GM21423 (cell line): ENCODE results near the gene LRP6.
"Not testable (repeated sequence)": the region's sequence is repeated elsewhere in the genome, so short reads cannot be mapped to it uniquely, and the experiment has no call there.

Source experiments
- ATAC-seq: cut with Tn5 transposase; IDR thresholded peaks from one replicate; pipeline ENCODE4 v1.9.1; 2021; ENCODE audit warnings: mild to moderate bottlenecking, moderate library complexity; ENCODE audit not compliant: unreplicated experiment

The LRP6 gene

DNA sequence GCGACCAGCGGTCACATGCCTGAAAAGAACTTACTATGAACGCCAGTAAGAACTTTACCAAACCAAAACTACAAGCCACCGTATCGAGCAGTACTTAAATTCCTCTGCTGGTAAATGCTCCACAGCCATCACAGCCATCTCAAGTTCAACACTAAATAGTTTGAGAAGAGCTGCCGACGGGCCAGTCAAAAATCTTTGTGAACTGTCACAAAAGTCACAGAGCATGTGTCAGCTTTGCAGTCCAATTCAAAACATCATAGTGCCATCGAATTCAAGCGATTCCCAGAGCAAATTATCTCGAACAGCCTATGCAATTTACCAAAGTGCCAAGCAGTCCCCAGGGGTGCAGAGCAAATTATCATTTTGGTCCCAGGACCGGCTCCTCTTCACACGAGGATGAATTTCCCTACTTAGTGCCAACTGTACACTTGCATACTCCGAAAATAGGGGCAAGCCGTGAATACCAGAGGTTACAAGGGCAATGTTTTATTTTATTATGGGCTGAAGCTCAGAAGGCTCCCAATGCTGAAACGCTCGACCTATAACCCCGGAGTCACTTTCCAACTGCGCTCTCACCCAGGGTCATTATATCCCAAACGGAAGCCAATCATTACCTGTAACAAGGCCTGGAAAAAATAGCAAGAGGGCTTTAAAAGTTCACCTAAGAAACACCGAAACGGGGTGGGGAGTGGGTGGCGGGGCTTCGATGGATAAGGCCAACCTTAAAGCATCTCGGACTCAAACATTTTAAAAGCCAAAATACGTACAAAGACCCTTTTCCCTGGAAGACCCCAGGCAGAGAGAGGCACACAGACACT, 1.1 kb downstream of the LRP6 start:
- ATAC-seq: no peak

DNA sequence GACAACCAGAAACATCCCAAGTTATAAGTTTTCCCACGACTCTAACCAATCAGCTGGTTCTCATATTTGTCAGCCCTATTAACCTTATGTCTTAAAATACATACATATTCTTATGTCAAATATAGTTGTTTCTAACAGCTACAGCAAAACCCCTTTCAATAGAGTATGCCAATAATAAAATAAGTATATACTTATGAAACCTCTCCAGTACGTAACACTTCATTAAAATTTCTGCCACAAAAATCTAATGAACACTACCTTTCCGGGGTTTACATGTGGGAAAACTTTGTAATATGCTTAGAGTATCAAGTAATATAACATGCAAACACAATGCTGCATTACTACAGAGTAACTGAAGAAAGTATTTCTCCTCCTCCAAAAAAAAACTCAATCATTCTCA, 1.8 kb downstream of the LRP6 start:
- ATAC-seq: no peak

DNA sequence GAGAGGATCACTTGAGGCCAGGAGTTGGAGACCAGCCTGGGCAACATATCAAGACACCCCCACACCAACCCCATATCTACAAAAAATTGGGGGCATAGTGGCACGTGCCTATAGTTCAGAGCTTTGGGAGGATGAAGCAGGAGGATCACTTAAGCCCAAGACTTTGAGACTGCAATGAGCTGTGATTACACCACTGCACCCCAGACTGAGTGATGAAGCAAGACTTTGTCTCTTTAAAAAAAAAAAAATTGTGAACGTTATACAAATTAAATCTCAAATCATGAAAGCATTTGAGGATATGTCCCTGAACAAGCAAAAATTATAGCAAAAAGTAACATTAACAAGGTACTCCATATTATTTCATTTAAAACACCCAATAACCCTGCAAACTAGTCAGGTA, 2.9 kb downstream of the LRP6 start:
- no peak for ATAC-seq

DNA sequence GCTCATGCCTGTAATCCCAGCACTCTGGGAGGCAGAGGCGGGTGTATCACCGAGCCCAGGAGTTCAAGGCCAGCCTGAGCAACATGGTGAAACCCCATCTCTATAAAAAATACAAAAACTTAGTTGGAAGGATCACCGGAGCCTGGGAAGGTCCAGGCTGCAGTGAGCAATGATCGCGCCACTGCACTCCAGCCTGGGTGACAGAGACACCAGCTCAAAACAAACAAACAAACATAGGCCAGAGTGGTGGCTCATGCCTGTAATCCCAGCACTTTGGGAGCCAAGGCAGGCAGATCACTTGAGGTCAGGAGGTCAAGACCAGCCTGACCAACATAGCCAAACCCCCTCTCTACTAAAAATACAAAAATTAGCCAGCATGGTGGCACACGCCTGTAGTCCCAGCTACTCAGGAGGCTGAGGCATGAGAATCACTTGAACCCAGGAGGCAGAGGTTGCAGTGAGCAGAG, 10.5 kb downstream of the LRP6 start:
- not testable (repeated sequence) for ATAC-seq

DNA sequence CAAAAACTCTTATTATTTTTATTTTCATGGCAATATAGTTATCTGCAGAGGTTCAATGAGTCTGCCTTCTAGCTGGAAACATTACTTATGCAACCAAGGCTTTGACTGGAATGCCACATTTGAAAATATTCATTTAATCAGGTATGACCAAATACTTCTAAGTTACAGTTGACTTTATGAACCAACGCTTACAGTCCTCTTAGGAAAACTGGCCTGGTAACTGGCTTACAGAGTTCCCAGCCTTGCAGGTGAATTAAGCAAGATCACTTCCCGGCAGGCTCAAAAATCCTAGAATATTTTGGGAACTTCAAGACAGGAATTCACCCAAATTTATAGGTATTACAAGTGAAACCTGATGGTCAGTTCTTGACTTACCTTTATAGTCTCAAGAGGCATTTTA, 12.3 kb downstream of the LRP6 start:
- ATAC-seq: no peak

DNA sequence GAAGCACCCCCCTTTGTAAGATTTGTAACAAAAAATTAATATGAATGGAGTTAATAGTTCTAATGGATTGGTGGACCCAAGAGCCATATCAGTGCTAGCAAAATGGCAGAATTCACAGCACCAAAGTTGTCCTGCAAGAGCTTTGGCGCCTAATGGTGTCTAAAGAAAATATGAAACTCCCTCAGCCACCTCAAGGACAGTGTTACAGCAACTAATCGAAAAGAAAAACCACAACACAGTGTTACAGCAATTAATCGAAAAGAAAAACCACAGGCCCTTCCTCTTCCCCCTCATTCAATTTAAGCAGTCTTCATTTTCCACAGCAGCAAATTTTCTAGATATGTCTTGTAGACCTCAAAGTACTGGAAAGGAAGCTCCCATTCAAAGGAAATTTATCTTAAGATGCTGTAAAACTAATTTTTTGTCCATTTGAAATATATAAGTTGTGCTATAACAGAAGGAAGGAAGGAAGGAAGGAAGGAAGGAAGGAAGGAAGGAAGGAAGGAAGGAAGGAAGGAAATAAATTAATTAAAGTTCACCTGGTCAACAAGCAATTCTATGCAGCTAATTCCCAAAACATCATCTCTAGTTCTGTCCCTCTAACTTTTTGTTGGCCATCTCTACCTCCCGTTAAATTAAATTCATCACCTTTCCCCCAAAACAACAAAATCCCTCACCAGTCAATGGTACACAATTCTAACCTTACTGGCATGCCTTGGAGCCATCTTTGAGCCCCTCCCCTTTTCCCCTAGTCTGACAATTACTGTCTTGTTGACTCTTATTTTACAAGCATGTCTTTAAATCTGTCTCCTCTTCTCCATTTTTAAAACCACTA, 17.4 kb downstream of the LRP6 start:
- ATAC-seq: no peak

- no peak for ATAC-seq
Observed at GRCh38 chr12:12247584-12247983, 19.3 kb downstream of the LRP6 start.

- no peak for ATAC-seq
Observed at GRCh38 chr12:12244341-12244740, 22.5 kb downstream of the LRP6 start.

DNA sequence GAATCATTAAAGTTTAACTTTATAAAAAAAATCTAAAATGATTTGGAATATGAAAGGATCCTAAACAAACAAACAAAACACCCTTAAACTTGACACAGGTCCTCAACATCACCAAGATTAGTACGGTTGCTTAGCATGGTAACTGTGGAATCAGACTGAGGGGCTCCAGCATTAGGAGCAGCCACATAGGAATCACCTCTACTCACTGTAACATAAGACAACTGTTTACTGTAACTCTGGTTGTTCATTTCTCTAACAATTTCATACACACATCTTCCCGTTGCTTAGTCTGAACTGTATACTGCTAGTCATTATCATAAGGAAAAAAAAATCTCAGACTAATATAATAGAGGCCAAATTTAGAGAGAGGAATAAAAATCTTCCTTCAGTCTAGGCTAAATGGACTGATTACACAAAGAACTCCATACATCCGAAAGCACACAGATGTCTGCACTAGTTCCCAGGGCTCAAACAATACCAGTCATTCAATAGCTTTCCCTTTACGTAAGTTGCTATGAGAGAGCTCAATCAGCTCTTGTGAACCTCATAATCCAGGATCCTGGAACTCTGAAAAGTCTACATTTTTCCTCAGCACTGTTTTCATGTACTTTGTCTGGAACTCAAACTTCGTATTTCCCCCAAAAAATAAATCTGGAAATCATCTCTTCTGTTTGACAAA, 26.0 kb downstream of the LRP6 start:
- ATAC-seq: no peak

DNA sequence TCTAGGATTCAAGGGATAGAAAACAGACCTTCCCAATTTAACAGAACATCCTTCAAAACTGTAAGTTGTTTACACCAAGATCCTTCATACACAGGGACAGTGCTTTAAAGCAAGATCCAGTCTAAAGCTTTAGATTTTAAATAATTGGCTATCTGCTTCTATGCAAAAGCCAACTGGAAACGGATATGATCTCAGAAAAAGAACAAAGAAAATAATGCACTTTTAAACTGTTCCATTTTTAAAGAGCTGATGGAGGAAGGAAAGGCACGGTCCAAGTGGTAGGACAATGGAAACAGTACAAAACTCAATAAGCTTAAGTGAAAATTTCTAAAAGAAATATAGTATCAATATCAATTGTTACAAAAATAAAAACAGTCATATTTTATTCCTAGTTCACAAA, 27.7 kb downstream of the LRP6 start:
- ATAC-seq: no peak

DNA sequence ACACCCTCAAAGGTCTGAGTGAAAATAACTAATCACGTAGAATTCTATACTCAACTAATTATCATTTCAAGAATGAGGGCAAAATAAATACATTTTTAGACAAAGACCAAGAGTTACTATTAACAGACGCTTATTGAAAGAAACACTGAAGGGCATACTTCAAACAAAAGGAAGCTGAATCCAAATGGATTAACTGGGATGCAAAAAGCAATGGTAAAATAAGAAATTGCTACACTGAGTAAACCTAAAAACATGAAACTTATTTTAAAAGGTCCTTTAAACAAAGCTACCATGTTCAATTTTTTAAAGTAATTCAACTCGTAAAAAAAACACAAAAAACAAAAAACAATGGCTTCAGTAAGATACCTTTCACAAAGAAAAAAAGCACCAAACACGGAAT, 28.2 kb downstream of the LRP6 start:
- no peak for ATAC-seq

GRCh38 chr12:12236896-12237295, 29.9 kb downstream of the LRP6 start:
- no peak for ATAC-seq

DNA sequence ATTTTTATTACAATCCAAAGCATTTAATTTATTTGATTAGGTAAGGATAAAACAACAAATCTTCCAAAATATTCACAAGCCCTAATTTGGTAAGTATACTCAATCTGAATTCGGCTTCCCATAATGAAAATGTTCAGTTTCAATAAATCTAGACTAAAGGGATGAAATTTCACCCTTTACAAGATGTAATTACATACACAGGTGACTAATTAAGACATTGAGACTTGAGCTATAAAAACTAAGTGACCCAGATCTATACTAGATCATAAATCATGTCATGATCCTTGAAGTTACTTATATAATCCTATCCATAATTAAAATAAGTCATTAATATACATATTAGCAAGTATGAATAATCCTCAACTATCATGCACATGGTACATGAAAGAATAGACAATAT, 36.6 kb downstream of the LRP6 start:
- no peak for ATAC-seq

DNA sequence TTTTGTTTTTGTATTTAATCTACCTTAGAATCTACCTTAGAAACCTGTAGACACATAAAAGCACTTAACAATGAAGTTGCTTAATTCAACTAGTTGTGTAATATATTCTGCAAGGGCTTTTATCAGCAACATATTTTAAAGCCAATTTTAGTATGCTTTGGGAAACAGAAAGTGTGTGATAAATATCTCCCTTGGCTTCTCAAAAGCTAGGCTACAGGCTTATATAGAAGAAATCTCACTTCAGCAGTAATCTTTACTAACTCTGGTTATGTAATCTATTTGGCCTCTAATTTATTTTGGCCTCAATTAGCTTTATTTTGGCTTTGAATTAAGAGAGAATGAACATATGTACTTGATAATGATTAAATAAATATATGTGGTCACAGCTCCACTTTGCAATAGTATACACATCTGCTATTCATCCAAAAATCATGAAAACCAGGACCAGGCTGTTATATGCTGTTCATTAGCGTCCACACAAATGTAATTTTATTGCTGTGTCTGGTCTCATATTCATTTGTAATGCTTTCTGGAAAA, 37.2 kb downstream of the LRP6 start:
- no peak for ATAC-seq

- no peak for ATAC-seq
Observed at GRCh38 chr12:12228402-12228801, 38.4 kb downstream of the LRP6 start.

DNA sequence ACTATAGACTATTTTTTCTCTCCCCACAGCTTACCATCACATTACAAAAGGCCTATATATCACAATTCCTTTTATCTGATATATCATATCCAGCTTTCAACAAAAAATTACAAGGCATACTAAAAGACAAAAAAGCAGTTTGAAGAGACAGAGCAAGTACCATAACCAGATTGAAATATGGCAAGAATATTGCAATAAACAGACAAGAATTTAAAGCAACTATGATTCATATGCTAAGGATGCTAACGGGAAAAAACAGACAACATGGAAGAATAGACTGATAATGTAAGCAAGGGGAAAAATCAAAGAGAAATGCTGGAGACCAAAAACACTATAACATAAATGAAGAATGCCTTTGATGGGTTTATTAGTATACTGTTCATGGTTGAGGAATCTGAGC, 40.7 kb downstream of the LRP6 start:
- ATAC-seq: no peak

GRCh38 chr12:12224240-12224940, 42.5 kb downstream of the LRP6 start:
- no peak for ATAC-seq

GRCh38 chr12:12221560-12221959, 45.3 kb downstream of the LRP6 start:
- no peak for ATAC-seq

DNA sequence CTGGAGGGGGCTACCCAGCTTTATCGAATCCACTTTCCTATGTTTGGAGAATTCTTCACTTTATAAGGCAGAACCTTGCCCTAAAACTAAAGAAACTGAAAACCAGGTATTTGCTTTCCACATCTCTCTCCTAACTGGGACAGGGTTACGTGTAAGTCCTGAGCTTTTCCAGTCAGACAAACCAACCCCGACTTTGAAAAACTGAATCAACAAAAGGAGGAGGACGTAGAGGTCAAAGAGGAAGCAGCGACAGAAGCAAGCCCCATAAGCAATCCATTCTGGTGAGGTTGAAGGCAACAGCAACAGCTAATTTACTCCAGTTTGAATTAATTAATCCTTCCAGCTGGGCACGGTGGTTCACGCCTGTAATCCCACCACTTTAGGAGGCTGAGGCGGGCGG, 47.2 kb downstream of the LRP6 start:
- no peak for ATAC-seq

- no peak for ATAC-seq
Observed at GRCh38 chr12:12217018-12217359, 49.9 kb downstream of the LRP6 start.
